ENCODE results near the gene MRNIP.
"Not testable (repeated sequence)": the region's sequence is repeated elsewhere in the genome, so short reads cannot be mapped to it uniquely, and the experiment has no call there.

The MRNIP gene

DNA sequence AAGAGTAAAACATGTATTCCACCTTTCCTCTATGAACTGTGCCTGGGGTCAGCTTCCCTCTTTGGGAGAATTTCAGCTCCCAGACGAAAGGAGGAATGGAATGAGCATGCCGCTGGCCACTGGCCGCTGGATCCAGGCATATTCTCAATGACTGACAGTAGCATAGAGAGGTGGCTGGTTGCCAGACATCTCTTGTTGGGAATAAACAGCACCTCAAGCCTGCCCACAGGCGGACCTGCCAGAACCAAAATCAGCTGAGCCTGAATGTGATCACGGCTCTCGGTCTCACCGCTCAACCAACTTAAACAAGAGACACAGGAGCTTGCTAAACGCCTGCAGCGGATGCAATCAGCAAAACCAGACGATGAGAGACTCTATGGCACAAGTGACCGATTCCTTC, 28.5 kb upstream of the MRNIP start:
- FAIRE-seq: no peak

DNA sequence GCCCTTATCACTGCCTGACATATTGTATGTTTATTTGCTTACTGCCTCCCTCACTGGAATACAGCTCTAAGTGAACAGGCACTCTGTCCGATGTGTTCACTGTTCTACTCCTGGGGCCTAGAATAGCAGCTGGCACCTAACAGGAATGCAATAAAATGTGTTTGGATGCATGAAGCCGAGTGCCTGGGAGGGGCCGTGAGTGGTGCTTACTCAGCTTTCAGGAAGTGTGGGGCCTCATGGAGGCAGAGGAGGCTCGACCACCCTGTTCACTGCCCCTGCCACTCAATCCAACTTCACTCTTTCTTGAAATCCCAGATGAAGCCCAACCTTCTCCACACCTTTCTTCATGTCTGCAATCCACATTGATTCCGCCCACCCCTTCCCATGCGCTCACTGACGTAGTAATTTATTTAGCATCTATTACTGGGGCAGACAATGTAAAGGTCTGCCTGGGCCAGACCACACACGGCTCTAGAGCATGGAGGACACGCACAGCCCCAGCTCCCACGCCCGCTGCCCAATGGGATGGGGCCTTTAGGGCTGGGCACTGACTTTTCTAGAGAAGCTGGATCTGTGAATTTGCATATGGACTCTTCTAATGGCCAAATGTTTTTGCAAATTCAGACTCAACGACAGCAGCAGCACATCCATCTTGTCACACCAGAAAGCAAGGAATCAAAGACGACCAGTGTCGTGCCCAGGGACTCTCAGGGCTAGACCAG, 27.7 kb upstream of the MRNIP start:
- FAIRE-seq: no peak

DNA sequence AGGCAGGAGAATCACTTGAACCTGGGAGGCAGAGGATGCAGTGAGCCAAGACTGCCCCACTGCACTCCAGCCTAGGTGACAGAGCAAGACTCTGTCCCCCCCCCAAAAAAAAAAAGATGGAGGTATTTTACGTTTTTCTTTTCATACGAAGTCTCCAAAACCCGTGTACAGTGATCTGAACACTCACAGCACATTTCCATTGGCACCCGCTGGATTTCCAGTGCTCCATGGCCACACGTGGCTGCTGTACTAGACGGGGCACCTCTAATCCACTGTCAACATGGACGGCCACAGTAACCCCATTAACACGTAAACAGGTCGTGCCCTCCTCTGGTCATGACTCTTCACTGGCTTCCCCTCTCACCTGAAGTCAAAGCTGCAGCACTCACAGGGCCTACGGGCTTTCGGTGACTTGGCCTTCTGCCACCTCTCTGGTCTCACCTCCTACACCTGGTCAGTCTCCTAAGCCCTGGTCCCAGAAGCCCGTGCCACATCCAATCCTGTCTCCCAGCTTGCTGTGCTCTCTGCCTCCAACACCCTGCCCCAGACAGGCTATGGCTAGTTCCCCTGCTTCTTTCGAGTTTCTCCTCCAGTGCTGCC, 27.0 kb upstream of the MRNIP start:
- FAIRE-seq: no peak

DNA sequence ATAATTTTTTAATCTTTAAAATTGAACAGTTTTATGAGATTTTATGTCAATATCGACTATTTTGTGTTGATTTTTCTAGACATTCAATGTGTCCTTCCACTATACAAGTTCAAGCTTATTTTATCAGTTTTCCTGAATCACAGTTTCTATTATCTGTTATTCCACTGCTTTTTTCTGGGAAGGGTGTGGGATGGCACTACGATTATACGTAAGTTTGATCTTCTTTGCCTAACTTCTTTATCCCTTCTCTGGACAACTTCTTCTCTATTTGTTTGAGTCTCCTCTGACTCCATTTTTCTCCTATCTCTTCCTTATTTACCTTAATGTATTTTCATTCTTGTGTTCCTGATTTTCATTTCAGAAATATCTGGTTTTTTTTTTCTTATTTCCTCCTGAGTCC, 24.5 kb upstream of the MRNIP start:
- no peak for FAIRE-seq

DNA sequence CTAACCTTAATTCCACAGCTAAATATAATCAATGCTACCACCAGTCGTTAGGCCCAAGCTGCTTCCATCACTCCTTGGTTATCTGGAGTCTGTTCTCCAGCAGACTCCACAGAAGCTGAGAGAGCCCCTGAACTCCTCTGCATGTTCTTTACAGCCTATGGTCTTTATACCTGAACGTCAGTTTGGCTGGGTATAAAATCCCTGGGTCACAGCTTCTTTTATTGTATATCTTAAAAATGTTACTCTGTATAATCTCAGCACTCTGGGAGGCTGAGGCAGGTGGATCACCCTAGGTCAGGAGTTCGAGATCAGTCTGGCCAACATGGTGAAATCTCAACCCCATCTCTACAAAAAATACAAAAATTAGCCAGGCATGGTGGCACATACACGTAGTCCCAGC, 23.7 kb upstream of the MRNIP start:
- no peak for FAIRE-seq

DNA sequence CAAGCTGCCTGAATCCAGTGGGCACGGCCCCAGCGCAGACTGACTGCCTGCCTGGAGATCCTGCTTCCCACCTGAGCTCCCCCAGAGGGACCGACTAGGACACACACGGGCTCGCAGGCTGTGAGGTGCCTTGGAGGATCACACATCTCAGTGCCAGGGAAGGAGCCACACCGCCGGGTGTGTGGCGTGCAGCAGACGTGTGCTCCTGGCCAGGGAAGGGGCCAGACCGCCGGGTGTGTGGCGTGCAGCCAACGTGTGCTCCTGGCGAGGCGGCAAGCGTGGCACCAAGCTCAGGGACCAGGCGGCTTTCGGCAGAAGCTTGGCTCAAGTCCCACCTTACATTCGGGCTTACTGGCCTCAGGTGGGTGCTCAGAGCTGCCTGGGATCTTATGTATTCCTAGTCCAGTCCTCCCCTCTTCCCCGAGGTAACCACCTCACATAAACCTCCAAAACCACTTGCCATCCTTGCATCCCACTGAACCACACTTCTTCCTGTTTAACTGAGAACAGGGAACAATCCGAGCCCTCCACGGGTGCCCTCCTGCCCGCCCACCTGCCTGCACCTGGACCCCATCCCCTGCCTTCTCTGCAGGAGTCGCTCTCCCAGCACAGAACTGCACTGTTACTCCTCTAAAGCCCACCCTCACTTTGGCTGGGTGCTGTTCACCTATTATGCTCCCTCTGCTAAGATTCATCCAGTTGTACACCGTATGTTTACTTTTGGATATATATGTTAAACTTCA, 22.4 kb upstream of the MRNIP start:
- FAIRE-seq: no peak

DNA sequence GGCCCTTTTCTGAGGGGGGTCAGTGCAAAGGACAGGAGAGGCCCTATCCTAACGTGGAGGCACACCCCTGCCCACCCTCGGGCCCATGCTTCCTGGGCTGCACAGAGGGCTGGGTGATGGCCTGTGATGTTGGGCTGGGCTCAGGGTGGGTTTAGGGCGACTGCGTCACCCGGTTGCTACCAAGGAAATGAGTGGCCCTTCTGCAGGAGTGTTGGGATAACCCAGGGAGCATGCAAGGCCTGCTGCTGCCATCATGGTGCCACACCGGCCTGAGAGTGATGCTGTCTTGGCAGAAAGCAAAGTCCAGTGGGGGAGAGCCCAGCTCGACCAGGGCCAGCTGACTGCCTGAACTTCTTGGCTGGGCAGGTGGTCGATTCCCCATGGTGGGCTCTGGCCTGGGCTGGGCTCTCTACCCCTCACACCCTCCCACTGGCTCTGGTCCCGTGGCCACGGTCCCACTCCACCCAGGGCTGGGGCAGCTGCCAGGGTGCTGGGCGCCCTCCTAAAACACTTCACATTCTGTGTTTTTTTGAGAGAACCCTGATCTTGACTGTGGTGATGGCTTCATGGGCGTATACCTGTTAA, 21.5 kb upstream of the MRNIP start:
- no peak for FAIRE-seq

DNA sequence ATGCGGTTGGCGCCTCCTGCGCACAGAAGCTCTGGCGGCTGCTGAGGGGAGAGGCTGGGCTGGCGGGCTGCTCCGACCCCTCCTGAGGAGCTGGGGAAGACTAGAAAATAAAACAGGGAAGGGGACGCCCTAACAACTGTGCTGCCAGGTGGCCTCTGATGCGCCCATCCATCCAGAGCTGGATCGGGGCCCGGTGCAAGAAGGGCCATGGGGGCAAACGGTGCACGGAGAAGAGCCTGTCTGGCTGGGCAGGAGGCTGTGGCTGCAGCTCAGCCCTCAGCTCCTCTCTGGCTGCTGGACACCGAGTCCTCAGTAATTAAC, 21.0 kb upstream of the MRNIP start:
- FAIRE-seq: no peak

DNA sequence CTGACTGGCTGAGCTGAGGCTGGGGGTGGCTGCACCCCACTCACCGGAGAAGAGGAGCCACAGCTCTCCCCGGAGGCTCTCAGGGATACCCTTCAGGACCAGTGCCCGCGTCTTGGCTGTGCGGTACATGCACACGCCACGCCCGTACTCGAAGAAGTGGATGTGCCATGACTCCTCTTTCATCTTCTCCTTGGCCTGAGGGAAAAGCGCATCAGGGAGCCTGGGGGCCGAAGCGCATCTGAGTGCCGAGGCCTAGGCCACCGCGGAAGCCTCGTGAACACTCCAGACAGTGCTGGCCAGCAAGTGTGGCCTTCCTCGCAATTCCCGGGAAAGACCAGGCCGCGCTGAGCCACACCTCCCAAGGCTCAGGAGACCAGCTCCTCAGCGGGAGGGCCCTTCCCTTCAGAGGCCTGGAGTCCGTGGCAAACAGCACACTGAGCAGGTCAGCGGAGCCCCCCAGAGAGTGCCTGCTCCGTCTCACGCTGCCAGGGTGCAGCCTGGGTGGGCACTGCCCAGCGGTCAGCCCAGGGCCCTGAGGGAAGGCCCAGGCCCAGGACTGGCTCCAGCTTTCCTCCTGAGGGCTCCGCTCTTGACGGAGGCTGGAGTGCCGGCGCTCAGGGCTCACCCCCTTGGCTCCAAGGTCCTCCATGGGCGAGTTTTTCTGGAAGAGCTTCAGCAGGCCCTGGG, 20.5 kb upstream of the MRNIP start:
- no peak for FAIRE-seq

DNA sequence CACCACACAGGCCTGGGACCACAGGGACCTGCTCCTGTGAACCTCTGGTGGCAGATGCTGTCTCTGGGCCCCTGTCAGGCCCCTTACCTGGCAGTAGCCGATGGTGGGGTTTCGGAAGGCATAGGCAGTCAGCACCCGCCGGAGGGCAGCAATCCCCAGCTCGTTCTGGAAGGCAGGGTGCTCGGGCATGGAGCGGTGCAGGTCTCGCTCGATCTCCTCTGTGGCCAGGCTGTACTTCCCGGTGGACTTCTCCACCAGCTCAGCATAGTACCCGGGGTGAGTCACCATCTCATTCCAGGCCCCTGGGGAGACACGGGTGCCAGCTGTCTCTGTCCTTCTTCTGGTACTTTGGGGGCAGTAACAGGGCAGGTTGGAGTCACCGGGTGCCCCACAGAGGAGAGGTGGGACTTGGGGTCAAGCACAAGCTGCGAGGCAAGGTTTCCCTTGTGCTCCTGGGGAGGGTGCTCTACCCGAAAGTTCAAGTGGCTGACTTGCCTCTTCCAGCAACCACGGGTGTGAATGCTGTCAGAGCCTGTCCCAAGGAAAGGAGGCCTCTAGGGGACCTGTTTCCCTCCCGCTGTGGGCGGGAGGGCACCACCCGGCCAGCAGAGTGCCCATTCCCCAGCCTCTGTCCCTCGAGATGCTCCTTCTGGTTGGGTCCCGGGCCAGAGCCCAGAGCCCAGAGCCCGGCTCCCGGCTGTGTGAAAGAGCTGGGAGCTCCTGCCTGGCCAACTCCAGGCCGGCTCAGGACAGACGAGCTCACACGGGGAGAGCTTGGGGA, 19.8 kb upstream of the MRNIP start:
- no peak for FAIRE-seq

DNA sequence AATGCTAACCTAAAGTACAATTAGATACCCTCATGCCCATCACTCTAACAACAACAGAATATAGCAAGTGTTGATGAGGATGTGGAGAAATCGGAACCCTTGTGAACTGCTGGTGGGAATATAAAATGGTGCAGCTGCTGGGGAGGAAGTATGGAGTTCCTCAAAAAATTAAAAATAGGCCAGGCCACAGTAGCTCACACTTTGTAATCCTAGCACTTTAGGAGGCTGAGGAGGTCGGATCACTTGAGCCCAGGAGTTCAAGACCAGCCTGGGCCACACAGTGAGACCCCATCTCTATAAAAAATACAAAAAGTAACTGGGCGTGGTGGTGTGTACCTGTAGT, 18.0 kb upstream of the MRNIP start:
- no peak for FAIRE-seq

DNA sequence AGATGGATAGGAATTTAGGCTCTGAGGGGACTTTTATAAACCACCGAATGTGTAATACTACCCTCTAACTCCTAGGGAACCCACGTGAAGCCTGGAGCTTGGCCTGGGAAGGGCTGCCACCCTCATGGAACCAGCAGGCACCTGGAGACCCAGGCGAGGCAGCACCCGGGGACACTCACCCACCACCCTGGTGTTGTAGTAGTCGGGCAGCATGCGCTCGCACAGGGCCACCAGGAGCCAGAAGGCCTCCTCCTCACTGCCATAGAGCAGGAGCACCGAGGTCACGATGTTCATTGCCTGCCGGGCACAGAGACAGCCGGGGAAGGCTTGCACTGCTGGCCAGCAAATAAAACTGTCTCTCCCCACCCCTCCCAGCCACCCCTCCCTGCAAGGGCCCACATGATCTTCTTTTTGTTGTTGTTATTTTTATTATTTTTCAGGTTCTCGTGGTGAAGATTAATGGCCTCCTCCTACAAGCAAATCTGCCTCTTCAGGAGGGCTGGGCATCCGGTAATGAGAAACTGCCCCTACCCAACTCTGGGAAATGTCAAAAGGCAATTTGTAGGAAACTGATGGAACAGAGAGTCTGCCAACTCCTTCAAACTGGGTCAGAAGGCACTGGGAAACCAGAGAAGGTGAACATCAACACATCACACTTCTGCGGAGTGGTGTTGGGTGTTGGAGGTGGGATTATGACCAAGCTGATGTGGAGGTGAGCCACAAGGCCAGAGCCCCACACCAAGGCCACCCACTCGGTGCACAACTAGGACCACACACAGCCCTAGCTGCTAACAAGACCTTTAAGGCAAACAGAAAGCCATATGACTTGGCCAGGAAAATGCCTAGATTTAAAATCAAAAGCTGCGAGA, 17.4 kb upstream of the MRNIP start:
- no peak for FAIRE-seq

DNA sequence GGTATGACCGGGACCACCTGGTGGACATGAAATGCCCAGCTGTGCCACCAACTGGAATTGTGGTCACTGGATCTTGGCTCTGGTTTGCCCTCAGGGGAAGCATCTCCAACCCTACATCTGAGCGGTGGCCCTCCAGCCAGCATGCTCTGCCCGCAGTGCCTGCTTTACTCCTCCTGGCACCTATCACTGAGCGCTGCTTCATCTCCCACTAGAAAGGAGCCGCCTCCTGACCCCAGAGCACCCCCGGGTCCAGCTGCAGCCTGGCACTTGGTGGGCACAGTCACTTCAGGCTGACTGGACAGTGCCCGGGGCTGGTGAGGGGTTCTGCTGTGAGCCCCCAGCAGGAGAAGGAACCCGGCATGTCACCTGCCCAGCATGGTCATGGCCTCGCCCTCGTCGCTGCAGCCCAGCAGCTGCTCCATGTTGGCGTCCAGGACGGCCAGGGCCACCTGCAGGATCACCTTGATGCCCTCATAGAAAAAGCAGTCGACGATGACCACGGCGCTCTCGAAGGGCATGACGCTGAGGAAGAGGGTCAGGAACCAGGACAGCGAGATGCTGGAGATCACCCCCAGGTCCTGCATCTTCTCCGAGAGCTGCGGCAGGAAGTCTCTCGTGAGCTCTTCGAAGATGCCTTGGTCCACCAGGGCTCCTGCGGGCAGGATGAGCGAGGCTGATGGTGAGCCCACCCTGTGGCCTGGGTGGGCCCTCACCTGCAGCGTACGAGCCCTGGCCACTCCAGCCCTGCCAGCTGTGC, 16.1 kb upstream of the MRNIP start:
- FAIRE-seq: no peak

DNA sequence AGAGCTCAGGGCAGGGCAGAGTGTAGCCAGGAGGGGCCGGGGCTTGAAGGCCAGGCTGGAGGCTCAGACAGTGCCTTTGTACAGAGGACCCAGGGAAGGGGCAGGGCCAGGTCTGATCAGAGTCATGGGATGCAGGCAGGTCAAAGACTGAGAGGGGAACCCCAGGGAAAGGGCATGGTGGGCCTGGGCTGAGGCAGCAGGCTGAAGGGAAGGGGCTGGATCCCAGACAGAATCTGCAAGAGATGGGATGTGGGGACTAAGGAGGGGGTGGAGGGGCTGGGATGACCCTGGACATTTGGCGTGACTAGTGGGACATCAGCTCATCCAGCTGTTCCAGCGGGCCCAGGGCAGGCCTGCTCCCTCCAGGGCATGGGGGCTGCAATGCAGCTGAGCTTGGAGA, 15.5 kb upstream of the MRNIP start:
- FAIRE-seq: no peak

DNA sequence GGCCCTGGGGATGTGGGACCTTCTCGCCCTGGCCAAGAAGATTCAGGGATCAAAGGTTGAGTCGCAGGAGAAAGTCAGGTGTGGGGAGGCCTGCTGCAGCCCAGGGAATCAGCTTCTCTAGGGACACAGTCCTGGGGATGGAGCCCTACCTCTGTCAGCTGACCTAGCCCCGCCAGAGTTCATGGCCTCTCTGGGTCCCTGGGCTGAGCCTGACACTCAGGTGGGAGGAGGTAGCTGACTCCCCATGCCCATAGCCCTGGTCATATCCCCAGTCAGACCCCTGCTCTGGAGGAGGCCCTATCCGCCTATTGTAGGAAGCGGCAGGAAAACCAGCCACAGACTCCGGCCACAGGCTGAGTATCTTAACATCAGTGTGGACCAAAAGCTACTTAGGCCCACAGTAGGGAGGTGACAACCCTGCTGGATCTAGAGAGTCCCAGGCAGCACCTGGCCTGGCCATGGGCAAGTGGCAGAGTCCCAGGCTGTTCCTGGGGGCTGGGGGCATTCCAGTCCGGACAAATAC, 15.0 kb upstream of the MRNIP start:
- no peak for FAIRE-seq

DNA sequence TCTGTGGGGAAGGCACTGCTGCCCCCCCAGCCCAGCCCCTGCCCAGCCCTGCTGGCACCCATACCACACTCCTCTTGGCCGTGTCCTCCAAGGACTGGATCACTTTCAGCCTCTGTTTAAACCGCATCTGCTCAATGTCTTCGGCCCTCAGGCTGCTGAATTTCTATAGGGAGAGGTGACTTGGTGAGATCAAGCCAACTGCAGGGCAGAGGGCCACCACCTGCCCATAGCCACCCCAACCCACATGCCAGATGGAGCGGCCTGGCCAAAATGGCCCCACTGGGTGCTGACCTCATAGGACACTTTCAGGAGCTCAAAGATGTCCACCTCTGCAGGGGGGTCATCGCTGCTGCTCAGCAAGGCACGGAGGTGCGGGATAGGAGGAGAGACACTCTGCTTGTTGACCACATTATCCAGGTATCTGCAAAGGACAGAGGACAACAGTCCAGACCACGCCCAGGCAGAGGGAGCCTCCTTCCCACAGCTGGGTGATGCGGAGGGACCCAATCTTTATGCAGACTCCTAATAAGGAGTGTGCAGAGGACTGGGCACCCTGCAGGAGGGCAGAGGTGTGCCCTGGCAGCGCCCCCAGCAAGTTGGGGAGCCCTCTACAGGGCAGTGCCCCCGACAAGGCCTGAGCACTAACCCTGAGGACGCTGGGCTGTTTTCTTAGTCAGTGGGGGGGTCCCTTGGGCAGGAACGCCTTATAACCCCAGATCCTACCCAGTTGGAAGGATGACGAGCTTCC, 14.4 kb upstream of the MRNIP start:
- FAIRE-seq: no peak

DNA sequence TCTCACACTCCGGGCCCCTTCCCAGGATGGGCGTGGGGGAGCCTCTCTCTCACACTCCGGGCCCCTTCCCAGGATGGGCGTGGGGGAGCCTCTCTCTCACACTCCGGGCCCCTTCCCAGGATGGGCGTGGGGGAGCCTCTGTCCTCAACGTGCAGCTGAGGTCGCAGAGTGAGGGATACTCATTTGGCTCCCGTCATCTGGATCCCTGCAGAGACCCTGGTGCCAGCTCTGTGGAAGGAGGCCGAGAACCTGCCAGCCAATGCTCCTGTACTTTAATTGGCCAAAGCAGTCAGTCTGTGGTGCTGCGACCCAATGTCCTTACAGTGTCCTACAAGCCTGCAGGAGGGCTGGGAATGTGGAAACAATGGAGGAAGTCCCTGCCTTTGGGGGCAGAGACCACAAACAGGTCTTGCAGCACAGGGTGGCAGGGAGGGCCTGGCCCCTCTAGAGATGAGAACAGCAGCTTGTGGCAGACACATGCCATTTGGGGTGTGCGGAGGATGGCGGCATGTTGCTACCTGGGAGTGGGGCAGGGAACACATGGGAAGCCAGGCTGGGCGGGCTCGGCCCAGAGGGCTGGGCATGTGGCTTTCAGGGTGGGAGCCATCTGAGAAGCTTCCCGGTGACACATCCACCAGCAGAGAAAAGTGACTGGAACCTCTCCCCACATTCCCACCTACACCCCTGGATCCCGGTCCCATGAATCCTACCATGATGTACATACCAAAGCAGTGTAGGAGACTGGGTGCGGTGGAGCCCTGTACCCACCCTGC, 13.6 kb upstream of the MRNIP start:
- FAIRE-seq: no peak

DNA sequence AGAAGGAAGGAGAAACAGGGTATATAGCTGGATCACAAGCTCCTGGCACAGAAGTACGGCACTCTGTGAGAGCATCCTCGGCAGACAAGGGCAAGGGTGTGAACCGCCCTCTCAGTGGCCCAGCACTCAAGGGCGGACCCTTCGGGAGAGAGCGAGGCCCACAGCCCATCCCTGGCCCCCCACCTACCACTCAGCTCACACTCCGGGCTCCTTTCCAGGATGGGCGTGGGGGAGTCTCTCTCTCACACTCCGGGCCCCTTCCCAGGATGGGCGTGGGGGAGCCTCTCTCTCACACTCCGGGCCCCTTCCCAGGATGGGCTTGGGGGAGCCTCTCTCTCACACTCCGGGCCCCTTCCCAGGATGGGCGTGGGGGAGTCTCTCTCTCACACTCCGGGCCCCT, 12.9 kb upstream of the MRNIP start:
- FAIRE-seq: not testable (repeated sequence)

DNA sequence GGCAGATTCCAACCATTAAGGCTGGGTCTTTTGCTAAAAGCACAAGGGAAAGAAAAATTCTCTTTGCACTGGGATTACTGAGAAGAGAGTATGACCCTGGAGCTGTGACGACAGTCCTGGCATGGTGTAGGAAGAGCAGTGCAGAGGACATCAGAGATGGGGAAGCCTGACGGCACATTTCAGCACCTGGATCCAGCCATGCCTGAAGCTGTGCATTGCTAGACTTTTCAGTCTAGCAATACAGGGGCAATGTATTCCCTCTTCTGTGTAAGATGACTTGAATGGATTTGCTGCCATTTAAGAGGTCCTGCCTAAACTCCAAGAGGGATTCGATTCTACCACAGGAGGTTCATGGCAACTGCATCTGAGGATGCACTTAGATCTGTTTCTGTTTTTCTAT, 12.3 kb upstream of the MRNIP start:
- no peak for FAIRE-seq

Measured in A204.1 (cell line).